HG02642 (cell line): Measurements from ENCODE around the gene ZNF785.
"Not testable (repeated sequence)": the region's sequence is repeated elsewhere in the genome, so short reads cannot be mapped to it uniquely, and the experiment has no call there.

Experiments
- ATAC-seq: cut with Tn5 transposase; IDR thresholded peaks from one replicate; pipeline ENCODE4 v1.9.1; 2021; ENCODE audit warnings: mild to moderate bottlenecking; ENCODE audit not compliant: unreplicated experiment, poor library complexity

Gene ZNF785

GRCh38 chr16:30603945-30604315, 18.4 kb upstream of the ZNF785 start:
- ATAC-seq: no peak

DNA sequence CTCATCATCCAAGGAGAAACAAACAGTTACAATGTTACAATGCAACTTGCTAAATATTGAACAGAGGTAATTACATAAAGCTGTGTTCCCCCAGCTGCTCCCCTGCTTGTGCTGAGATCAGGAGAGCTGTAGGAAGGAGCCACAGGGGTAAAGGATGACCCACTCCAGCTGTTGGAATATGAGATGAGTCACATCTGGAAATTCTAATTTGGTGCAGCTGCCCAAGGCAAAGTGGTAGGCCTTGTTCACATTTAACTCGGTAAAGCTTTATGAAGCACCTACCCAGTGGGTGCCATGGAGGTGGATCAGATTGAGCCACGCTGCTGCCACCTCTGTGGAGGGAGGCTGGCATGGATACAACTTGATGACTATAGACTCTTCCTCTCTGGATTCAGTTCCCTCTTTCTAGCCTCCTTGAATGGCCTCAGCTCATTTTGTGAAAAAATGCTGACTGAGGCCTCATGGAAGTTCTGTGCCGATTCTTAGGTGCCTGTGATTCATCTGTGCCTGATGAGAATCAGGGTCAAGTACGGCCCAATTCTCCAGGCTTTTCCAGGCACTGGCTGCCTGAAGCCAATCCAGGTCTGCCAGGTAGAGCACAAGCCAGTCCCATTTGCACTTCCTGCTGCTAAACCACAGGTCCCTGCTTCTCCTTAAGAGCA, 17.2 kb upstream of the ZNF785 start:
- ATAC-seq: no peak

DNA sequence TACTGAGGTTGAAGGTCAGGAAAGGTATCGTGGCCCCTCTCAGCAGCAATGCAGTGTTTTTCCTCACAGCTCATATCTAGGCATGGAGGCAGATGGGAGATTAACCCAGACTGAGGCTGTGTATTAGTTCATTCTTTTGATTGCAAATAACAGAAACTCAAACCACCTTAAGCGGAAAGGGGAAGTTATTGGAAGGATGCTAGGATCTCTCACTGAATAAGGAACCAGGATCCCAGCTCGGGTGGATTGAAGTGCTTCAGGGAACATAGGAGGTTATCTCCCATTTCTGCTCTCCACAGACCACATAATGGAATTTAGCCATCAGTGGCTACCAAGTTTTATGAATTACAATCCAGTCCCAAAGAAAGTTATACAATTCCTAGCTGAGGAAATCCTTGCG, 16.5 kb upstream of the ZNF785 start:
- no peak for ATAC-seq

DNA sequence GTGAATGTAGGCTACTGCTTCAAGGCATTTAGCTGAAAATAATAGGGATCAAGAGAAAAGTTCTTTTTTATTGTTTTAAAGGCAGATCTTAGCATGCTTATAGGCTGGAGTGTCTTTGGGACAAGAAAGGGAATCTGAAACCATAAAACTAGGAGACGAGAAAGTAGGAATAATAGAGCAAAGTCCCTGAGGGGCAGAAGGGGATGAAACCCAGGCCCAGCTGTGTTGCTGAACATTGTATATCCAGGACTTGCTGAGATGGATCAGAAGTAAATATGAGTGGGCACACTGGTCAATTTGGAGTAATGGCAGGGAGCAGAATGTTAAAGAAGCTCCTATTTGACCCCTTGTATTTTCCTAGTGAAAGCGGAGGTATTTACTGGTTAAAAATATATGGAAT, 15.4 kb upstream of the ZNF785 start:
- ATAC-seq: no peak

- no peak for ATAC-seq
Observed at GRCh38 chr16:30600215-30600614, 14.7 kb upstream of the ZNF785 start.

GRCh38 chr16:30592871-30593270, 7.4 kb upstream of the ZNF785 start:
- no peak for ATAC-seq

GRCh38 chr16:30590869-30591268, 5.4 kb upstream of the ZNF785 start:
- not testable (repeated sequence) for ATAC-seq

GRCh38 chr16:30589582-30589981, 4.1 kb upstream of the ZNF785 start:
- ATAC-seq: not testable (repeated sequence)

DNA sequence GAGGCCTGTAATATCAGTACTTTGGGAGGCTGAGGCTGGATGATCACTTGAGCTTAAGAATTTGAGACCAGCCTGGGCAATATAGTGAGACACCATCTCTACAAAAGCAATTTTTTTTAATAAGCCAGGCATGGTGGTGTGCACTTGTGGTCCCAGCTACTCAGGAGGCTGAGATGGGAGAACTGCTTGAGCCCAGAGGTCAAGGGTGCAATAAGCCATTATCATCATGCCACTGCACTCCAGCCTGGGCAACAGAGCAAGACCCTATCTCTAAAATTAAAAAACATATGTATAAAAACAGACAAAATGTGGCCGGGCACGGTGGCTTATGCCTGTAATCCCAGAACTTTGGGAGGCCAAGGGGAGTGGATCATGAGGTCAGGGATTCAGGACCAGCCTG, 3.2 kb upstream of the ZNF785 start:
- no peak for ATAC-seq

GRCh38 chr16:30585022-30585399, 486 bp downstream of the ZNF785 start:
- ATAC-seq: peak; percentile 33

DNA sequence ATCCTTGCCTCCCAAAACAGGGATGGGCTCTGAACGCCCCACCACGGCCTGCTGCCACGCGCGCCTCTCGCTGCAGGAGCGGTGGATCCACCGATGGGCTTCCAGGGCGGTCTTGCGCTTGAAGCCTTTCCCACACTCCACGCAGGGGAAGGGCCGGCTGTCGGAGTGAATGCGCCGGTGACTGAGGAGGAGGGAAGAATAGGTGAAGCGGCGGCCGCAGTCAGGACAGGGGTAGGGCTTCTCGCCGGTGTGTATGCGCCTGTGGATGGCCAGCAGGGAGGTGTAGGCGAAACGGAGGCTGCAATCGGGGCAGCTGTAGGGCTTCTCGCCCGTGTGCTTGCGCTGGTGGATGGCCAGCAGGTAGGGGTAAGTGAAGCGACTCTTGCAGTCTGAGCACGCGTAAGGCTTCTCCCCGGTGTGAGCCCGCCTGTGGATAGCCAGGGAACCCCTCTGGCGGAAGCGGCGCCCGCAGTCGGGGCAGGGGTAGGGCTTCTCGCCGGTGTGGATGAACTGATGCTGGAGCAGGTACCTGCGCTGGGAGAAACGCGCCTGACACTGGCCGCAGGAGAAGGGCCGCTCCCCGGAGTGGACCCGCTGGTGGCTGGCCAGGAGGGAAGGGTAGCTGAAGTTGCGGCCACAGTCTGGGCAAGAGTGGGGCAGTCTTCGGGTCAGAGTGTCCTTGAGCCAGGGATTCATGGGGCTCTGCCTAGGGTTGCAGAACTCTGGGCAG, 2.7 kb downstream of the ZNF785 start:
- no peak for ATAC-seq

GRCh38 chr16:30581457-30581856, 4.0 kb downstream of the ZNF785 start:
- ATAC-seq: no peak

- no peak for ATAC-seq
Observed at GRCh38 chr16:30574678-30575077, 10.8 kb downstream of the ZNF785 start.

- peak; percentile 78 for ATAC-seq
Observed at GRCh38 chr16:30571445-30572322, 13.8 kb downstream of the ZNF785 start, which contains the start of gene ZNF688. Gene ZNF688 (minus strand): TSS chr16:30571714. CDS start chr16:30571629, 85 bp downstream.

- no peak for ATAC-seq
Observed at GRCh38 chr16:30570636-30571444, 14.7 kb downstream of the ZNF785 start.

- ATAC-seq: no peak
Observed at GRCh38 chr16:30569746-30570635, 15.5 kb downstream of the ZNF785 start.

DNA sequence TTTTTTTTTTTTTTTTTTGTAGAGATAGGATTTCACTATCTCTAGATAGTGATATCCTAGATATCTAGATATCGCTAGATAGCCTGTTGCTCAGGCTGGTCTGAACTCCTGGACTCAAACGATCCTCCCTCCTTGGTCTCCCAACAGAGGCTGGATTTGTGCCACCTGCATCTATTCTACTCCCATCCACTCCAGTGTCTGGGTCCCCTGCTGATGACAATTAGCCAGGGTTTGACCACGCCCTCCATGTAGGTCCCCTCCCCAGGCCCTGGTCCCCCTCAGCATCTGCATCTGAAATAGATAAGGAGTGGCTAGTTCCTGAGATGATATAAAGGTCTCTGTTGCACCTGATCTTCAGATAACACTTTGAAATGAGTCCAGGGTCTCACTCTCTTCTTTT, 16.2 kb downstream of the ZNF785 start:
- ATAC-seq: no peak

DNA sequence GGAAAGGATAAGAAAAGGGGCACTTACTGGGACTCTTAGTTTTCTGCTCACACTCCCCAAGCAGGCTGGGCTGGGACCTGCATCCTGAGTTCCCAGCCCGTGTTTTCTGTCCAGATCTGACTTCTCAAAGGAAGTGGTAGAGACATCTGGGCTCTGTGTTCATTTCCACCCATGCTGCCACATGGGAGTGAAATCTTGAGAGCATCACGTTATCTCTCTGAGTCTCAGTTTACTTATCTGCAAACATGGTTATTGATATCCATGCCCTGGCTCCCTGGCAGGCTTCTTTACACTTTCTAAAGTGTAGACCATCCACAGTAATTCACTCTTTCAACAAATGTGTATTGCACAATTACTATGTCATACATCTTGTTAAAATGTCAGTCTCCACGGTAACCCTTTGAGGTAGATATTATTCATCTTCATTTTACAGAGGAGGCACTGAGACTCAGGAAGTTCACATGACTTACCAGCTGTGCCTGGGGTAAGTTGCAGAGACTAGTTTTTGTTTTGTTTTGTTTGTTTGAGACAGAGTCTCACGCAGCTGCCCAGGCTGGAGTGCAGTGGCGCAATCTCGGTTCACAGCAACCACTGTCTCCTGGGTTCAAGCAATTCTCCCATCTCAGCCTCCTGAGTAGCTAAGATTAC, 17.4 kb downstream of the ZNF785 start:
- no peak for ATAC-seq
